Suprapubic skin (tissue), 4 donors: ENCODE results near the gene AMMECR1L.

Experiments
- POLR2A ChIP-seq, 2 donors: fragments of 450-650 bp; IDR thresholded peaks; one replicate each; pipeline ENCODE4 v1.6.1; 2017; ENCODE audit warnings: antibody characterized with exemption in 2 of 2, mild to moderate bottlenecking in 2 of 2, moderate library complexity in 2 of 2
- POLR2AphosphoS5 ChIP-seq, 3 donors: sonication (generic); formaldehyde crosslinking; IDR thresholded peaks; one replicate each; pipeline ENCODE4 v1.6.1; 2017; ENCODE audit warnings: antibody characterized with exemption in 3 of 3
- TF ChIP-seq, protein P1 (sequence below), 2 donors: fragments of 200-600 bp in 1 of 2; fragments of 450-650 bp in 1 of 2; sonication (generic) in 1 of 2; IDR thresholded peaks; one replicate each; pipeline ENCODE4 v1.5.1; 2016 to 2019; ENCODE audit warnings: antibody characterized with exemption in 2 of 2, mild to moderate bottlenecking in 1 of 2, moderate library complexity in 1 of 2

DNA sequence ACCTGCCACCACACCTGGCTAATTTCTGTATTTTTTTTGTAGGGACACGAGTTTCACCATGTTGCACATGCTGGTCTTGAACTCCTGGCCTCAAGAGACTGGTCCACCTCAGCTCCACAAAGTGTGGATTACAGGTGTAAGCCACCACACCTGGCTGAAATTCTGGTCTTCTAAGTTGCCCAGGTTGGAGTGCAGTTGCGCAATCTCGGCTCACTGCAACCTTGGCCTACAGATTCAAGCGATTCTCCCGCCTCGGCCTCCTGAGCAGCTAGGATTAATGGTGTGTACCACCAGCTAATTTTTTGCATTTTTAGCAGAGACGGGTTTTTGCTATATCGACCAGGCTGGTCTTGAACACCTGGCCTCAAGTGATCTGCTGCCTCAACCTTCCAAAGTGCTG lies 33.4 kb downstream of the AMMECR1L start:
- TF ChIP-seq, protein P1, sequence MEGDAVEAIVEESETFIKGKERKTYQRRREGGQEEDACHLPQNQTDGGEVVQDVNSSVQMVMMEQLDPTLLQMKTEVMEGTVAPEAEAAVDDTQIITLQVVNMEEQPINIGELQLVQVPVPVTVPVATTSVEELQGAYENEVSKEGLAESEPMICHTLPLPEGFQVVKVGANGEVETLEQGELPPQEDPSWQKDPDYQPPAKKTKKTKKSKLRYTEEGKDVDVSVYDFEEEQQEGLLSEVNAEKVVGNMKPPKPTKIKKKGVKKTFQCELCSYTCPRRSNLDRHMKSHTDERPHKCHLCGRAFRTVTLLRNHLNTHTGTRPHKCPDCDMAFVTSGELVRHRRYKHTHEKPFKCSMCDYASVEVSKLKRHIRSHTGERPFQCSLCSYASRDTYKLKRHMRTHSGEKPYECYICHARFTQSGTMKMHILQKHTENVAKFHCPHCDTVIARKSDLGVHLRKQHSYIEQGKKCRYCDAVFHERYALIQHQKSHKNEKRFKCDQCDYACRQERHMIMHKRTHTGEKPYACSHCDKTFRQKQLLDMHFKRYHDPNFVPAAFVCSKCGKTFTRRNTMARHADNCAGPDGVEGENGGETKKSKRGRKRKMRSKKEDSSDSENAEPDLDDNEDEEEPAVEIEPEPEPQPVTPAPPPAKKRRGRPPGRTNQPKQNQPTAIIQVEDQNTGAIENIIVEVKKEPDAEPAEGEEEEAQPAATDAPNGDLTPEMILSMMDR (IDR thresholded peaks at IDR 0.05), result no peak
- TF ChIP-seq POLR2AphosphoS5 (IDR thresholded peaks at IDR 0.05), result no peak
- TF ChIP-seq POLR2A (IDR thresholded peaks at IDR 0.05), result no peak
